Measurements from ENCODE around the gene TRMT2A.

Gene TRMT2A

GRCh38 chr22:20147237-20147988 lies 30.4 kb upstream of the TRMT2A start:
- DNase-seq, result no peak

DNA sequence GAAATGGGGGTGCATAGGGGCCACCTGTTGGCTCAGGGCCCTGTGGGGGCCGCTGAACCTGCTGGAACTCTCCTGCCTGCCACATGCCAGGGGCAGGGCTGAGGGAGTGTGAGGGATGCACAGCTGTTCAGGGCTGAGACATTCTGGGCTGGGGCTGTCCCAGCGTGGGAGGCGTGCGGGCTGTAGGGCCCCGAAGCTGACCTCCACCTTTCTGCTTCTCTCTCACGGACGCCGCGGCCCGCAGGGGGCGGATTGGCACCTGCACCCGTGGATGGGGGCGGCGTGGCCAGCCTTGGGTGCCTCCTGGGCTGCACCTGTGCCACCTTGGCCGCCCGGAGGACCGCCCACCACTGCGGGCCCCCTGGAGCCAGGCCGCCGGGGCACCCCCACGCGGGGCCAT lies 29.8 kb upstream of the TRMT2A start:
- DNase-seq, result no peak

GRCh38 chr22:20145832-20146223 lies 28.8 kb upstream of the TRMT2A start:
- no peak for DNase-seq

DNA sequence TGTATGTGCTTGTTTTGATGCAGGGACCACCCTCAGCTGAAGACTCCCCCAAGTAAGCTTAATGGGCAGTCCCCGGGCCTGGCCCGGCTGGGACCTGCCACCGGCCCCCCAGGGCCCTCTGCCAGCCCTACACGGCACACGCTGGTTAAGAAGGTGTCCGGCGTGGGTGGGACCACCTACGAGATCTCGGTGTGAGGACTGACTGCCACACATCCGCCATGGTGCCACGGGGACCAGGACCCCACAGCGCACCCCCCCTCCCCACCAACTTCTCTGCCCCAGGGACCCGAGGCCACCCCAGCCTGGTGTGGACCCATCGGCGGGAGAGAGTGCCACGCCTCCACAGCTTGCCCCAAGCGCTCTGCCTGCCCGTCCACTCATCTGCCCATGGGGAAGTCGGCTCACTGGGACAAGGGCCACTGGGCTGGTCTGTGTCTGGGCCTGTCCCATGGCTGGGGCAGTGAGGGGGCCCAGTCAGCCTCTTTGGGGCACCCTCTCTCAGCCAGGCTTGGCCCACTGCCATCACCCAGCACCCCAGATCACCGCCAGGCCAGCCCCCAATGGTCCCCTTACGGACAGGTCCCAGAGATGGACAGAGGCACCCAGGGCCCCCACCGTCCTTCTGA lies 28.3 kb upstream of the TRMT2A start:
- DNase-seq, result no peak

DNA sequence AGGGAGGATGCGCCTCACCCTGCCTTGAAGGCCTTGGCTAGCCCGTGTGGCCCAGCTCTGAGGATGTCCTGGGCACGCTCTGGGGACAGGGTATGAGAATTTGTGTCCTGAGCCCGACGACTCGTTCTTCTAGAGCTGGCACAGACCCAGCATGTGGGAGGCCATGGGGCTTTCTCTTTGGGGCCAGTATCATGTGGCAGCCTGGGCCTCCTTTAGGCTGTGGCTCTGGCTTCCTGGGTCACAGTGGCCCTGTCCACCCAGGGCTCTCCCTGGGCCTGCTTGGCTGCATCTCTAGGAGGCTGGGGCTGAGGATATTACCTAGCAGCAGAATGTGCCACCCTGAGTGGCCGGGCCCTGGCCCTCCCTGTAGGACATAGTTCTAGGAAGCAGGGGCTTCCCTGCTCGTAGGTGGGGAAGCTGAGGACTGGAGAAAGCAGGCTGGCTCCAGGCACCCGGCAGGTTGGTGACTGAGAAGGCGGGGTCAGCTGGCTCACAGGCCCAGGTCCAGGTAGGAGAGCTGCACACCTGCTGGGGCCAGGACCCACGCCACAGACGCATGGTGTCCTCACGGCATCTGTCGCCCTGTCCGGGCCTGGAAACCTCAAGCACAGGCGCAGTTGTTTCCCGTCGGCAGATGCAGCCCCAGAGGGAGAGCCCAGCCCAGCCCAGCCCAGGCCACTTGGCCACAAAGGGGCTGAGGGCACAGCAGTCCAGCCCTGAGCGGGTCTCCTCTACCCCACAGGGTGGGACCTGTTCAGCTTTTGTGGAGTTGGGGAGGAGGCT lies 27.0 kb upstream of the TRMT2A start:
- no peak for DNase-seq

DNA sequence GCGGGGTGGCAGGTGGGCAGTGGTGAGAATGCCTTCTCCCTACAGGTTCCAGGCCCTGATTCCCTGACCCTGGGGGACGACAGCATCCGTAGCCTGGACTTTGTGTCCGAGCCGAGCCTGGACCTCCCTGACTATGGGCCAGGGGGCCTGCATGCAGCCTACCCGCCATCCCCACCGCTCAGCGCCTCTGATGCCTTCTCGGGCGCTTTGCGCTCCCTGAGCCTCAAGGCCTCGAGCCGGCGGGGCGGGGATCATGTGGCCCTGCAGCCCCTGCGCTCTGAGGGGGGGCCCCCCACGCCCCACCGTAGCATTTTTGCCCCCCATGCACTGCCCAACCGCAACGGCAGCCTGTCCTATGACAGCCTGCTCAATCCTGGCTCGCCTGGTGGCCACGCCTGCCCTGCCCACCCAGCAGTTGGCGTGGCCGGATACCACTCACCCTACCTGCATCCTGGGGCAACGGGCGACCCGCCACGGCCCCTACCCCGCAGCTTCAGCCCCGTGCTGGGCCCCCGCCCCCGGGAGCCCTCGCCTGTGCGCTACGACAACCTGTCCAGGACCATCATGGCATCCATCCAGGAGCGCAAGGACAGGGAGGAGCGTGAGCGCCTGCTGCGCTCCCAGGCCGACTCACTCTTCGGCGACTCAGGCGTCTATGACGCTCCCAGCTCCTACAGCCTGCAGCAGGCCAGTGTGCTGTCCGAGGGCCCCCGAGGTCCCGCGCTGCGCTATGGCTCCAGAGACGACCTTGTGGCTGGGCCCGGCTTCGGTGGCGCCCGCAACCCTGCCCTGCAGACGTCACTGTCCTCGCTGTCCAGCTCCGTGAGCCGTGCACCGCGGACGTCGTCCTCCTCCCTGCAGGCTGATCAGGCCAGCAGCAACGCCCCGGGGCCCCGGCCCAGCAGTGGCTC lies 25.9 kb upstream of the TRMT2A start:
- no peak for DNase-seq

GRCh38 chr22:20141186-20142077 lies 24.4 kb upstream of the TRMT2A start:
- no peak for DNase-seq

- no peak for DNase-seq
Measured at GRCh38 chr22:20140521-20140964, 23.5 kb upstream of the TRMT2A start.

DNA sequence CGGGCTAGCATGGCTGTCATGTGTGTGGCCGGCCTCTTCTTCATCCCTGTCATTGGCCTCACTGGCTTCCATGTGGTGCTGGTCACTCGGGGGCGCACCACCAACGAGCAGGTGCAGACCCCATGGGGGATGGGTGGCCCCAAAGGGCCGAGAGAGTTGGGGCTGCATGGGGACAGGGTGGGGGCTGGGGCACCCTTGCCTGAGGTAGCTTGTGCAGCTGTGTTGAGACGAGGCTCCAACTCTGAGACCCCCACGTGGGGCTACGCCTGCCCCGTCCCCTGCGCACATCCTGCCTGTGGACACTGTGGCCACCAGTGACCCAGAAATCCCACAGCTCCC lies 23.1 kb upstream of the TRMT2A start:
- DNase-seq, result no peak

DNA sequence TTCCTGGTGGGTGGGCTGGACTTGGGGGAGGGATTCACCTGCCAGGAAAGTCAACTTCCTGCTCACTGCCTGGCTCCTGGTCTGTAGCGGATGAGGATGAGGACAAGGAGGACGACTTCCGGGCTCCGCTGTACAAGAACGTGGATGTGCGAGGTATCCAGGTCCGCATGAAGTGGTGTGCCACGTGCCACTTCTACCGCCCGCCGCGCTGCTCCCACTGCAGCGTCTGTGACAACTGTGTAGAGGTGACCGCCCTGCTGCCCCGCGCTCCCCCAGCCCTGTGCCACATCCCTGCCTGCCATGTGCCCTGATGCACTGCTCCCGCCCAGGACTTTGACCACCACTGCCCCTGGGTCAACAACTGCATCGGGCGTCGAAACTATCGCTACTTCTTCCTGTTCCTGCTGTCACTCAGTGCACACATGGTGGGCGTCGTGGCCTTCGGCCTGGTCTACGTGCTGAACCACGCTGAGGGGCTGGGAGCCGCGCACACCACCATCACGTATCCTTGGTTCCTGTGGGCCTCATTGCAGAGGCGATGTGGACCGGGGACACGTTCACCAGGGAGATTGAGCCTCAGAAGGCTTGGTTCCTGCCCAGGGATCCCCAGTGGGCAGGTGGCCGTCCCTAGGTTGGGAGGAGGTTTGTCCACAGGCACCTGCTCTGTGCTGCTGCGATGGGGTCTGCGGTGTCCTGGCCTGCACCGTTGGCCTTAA lies 22.5 kb upstream of the TRMT2A start:
- no peak for DNase-seq

- no peak for DNase-seq
Measured at GRCh38 chr22:20138868-20139267, 21.8 kb upstream of the TRMT2A start.

DNA sequence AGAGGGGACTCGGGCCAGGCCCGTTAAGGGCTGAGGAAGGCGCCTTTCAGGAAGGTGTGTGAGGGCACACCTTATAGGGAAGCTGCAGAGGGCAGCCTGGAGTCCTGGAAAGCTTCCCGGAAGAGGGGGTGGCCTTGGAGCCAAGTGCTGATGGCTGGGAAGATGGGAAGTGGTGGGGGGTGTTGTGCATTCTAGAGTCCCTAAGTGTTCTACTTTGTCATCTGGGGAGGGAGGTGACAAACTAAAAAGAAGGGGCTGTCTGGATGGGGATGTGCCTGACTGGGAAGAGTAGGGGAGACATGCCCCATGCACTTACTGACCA lies 21.4 kb upstream of the TRMT2A start:
- no peak for DNase-seq

GRCh38 chr22:20137671-20138416 lies 20.8 kb upstream of the TRMT2A start:
- DNase-seq, result no peak

DNA sequence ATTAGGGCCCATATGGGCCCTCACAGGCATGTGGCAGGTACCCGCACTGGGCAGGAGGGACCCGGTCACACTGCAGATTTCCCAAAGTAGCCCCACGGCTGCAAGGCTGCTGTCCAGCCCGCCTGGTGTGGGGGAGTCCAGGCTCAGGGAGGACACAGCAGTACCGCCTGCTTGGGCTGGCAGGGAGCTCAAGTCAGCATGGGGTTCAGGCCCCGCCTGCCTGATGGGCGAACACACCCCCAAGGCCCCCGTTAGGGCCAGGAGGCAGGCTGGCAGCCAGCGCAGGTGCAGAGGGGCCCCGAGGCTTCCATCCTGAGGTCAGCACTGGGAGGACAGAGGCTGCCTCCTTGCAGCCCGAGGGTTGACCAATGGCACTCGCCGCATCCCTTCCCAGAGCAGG lies 20.1 kb upstream of the TRMT2A start:
- no peak for DNase-seq

- DNase-seq, result no peak
Measured at GRCh38 chr22:20136603-20136873, 19.5 kb upstream of the TRMT2A start.

- no peak for DNase-seq
Measured at GRCh38 chr22:20135806-20136602, 19.0 kb upstream of the TRMT2A start.

DNA sequence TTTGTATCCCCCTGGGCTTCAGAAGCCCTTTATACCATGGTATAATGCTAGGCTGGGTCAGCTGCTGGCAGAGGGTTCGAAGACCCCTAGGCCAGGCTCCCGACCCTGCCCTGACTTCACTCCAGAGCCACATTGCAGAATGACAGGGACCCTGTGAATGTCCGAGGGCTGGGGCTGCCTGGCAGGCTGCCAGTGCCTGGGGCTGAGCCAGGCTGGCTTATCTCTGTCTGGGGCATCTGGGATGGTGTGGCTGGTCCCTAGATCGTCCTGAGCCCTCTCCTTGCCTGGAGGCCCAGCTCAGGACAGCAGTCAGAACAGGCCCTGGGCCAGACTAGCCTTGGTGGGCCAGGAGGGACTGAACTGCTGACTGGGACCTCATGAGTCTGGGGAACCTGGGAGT lies 18.2 kb upstream of the TRMT2A start:
- no peak for DNase-seq

DNA sequence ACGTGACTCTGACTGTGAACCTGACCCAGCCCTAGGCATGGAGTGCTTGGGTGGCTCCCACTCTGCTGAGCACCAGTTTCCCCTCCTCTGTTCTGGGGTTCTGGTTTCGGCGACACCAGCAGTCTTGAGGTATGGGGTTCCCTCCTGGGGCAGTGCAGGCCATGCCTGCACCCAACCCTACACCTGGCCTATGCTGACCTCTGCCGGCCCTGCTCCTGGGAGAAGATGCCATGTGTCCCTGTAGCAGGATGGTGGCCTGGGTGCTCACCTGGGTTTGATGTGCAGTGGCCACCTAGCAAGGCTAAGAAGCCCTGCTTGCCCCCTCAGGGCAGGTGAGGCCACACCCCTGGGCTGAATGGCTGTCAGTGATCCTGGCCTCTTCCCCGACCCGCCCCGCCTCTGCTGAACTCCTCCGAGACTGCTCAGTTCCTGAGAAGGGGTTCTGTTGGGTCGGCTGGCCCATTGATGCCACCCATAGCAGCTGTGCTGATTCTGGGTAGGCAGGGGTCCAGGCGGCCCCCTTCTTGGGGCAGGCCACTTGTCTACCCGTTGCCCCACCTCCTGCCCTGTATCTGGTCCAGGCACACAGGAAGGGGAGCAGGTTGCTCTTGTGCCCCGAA lies 17.0 kb upstream of the TRMT2A start:
- no peak for DNase-seq

DNA sequence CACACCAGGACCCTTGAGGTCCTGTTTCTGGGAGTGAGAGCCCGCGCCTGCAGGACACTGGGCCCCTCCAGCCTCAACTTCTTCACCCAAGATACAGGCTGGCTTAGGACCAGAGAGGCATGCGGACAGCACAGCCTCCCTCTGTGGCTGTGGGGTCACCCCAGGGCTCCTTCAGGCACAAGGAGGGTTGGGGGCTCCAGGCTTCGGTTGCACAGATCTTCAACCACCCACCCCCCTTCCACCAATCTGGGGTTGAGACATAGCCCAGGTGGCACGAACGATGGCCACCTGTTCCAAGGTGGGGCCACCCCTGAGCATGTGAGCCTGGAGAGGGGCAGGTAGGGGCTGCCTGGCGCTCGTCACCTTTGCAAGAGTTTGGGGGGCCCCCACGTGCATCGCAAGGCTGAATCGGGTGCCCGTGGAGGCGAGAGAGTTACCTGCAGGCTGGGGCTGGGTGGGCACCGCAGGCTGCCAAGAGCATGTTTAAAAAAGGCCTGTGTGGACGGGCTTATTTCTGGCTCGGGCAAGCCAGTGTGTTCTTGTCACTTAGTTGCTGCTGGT lies 15.7 kb upstream of the TRMT2A start:
- no peak for DNase-seq
